AG04449 (cell line): ENCODE data around the gene MTOR.

ENCODE experiments used
- CTCF ChIA-PET: fragments of 350-600 bp; formaldehyde crosslinking; extraction: SDS; loops from one replicate; lab custom pipeline; 2021; ENCODE audit warnings: antibody characterized with exemption; lab: Yijun Ruan, JAX
- POLR2A ChIA-PET: fragments of 400-600, 350-600 bp; formaldehyde crosslinking; extraction: SDS; loops from one replicate; lab custom pipeline; 2020; ENCODE audit warnings: antibody characterized with exemption, inconsistent platforms; lab: Yijun Ruan, JAX
- DNase-seq: peaks from one replicate; pipeline ENCODE4 v3.0.0-alpha.2; 2010; ENCODE audit warnings: low read depth, low spot score
- H3K4me3 ChIP-seq: 2 replicates; pipeline ENCODE4 v1.5.1; 2011; ENCODE audit warnings: low read depth, mild to moderate bottlenecking, control low read depth, low read length
- CTCF ChIP-seq: IDR thresholded peaks from one replicate; pipeline ENCODE4 v1.5.1; 2011; ENCODE audit warnings: mild to moderate bottlenecking, moderate library complexity, low read length, control low read depth, inconsistent platforms; ENCODE audit not compliant: insufficient read depth; ENCODE audit errors: missing control alignments

The MTOR gene

GRCh38 chr1:11198851-11199594 lies 63.3 kb downstream of the MTOR start:
- DNase-seq = no peak
- ChIA-PET POLR2A (no interaction called here), CTCF (no interaction called here)
- TF ChIP-seq CTCF = no peak
- H3K4me3 ChIP-seq = no peak overlapping the region

GRCh38 chr1:11198257-11198656 lies 64.1 kb downstream of the MTOR start:
- ChIA-PET CTCF (interaction anchor here (2.3 kb wide), 1 partner anchor 160 kb away, joined by 9 read pairs; no protein-coding TSS in a partner anchor), POLR2A (no interaction called here)
- DNase-seq = no peak
- no peak for TF ChIP-seq CTCF
- H3K4me3 ChIP-seq = no peak overlapping the region

GRCh38 chr1:11197359-11197758 lies 65.0 kb downstream of the MTOR start:
- CTCF ChIA-PET = interaction anchor here (1.1 to 2.3 kb wide), 3 partner anchors 11 to 445 kb away, joined by 3 to 9 read pairs (median 4); no protein-coding TSS in a partner anchor
- H3K4me3 ChIP-seq = no peak overlapping the region
- no peak for TF ChIP-seq CTCF
- DNase-seq = no peak
- POLR2A ChIA-PET = interaction anchor here (0.6 kb wide), 1 partner anchor 28 kb away, joined by 4 read pairs; no protein-coding TSS in a partner anchor

GRCh38 chr1:11196945-11197344 lies 65.4 kb downstream of the MTOR start:
- CTCF ChIA-PET = interaction anchor here (1.1 to 2.3 kb wide), 3 partner anchors 11 to 446 kb away, joined by 3 to 9 read pairs (median 4); no protein-coding TSS in a partner anchor
- H3K4me3 ChIP-seq = no peak overlapping the region
- POLR2A ChIA-PET = interaction anchor here (0.6 kb wide), 1 partner anchor 28 kb away, joined by 4 read pairs; no protein-coding TSS in a partner anchor
- no peak for TF ChIP-seq CTCF
- no peak for DNase-seq

- ChIA-PET POLR2A (no interaction called here), CTCF (no interaction called here)
- no peak for DNase-seq
- no peak overlapping the region for H3K4me3 ChIP-seq
- TF ChIP-seq CTCF = no peak
These were observed 67.8 kb downstream of the MTOR start for GRCh38 chr1:11194407-11195176.

GRCh38 chr1:11193376-11193775 lies 69.0 kb downstream of the MTOR start:
- ChIA-PET POLR2A (no interaction called here), CTCF (no interaction called here)
- TF ChIP-seq CTCF = no peak
- no peak for DNase-seq
- H3K4me3 ChIP-seq = no peak overlapping the region
